H9 (cell line): Measurements from ENCODE around the gene SDHAF2. TPM values are rescaled to one million over a fixed set of nuclear protein-coding genes. Genes with fewer than 3 reads are reported as not detected.
A peak's percentile ranks its signal among the peaks of the same experiment; 100 is the strongest.

Source experiments
- DNase-seq: peaks from one replicate; pipeline ENCODE4 v3.0.0-alpha.2; 2017
- H2AFZ ChIP-seq: one replicate; pipeline ENCODE4 v1.6.1; 2013; ENCODE audit warnings: mild to moderate bottlenecking, low read length, control low read depth, moderate library complexity
- H2AK5ac ChIP-seq: 2 replicates; pipeline ENCODE4 v1.6.1; 2013; ENCODE audit warnings: low read length, control low read depth, mixed read lengths; ENCODE audit not compliant: insufficient read length
- H2BK120ac ChIP-seq: one replicate; pipeline ENCODE4 v1.6.1; 2013; ENCODE audit warnings: low read depth, mild to moderate bottlenecking, low read length, control low read depth, inconsistent platforms; ENCODE audit not compliant: poor library complexity, severe bottlenecking
- H2BK12ac ChIP-seq: 2 replicates; pipeline ENCODE4 v1.6.1; 2013; ENCODE audit warnings: low read length, control low read depth, mixed read lengths, low read depth; ENCODE audit not compliant: insufficient read length
- H2BK15ac ChIP-seq: 2 replicates; pipeline ENCODE4 v1.6.1; 2013; ENCODE audit warnings: low read depth, low read length, control low read depth
- H2BK20ac ChIP-seq: one replicate; pipeline ENCODE4 v1.6.1; 2013; ENCODE audit warnings: low read depth, mild to moderate bottlenecking, low read length, control low read depth, inconsistent platforms; ENCODE audit not compliant: poor library complexity, severe bottlenecking
- H2BK5ac ChIP-seq: 2 replicates; pipeline ENCODE4 v1.6.1; 2013; ENCODE audit warnings: low read length, control low read depth, mixed read lengths; ENCODE audit not compliant: insufficient read length
- H3K14ac ChIP-seq: 2 replicates; pipeline ENCODE4 v1.6.1; 2013; ENCODE audit warnings: low read length, control low read depth; ENCODE audit not compliant: insufficient read depth
- H3K18ac ChIP-seq: 2 replicates; pipeline ENCODE4 v1.6.1; 2013; ENCODE audit warnings: low read depth, mild to moderate bottlenecking, mixed read lengths, low read length, control low read depth; ENCODE audit not compliant: insufficient read length
- H3K23ac ChIP-seq: 2 replicates; pipeline ENCODE4 v1.6.1; 2013; ENCODE audit warnings: low read length, control low read depth, mixed read lengths, low read depth; ENCODE audit not compliant: insufficient read length
- H3K23me2 ChIP-seq: 2 replicates; pipeline ENCODE4 v1.6.1; 2013; ENCODE audit warnings: low read depth, mild to moderate bottlenecking, mixed read lengths, low read length, control low read depth; ENCODE audit not compliant: insufficient read length, poor library complexity, severe bottlenecking
- H3K27ac ChIP-seq: 2 replicates; pipeline ENCODE4 v1.5.1; 2013; ENCODE audit warnings: low read length, control low read depth, mixed read lengths, low read depth; ENCODE audit not compliant: insufficient read length
- H3K27me3 ChIP-seq: 2 replicates; pipeline ENCODE4 v1.6.1; 2013; ENCODE audit warnings: low read length, control low read depth, inconsistent platforms; ENCODE audit not compliant: insufficient read depth
- H3K4ac ChIP-seq: 2 replicates; pipeline ENCODE4 v1.6.1; 2013; ENCODE audit warnings: low read depth, mild to moderate bottlenecking, control low read depth, inconsistent platforms, low read length, moderate library complexity
- H3K4me1 ChIP-seq: 2 replicates; pipeline ENCODE4 v1.6.1; 2013; ENCODE audit warnings: low read length, control low read depth, inconsistent platforms; ENCODE audit not compliant: insufficient read depth
- H3K4me2 ChIP-seq: 2 replicates; pipeline ENCODE4 v1.6.1; 2013; ENCODE audit warnings: low read length, control low read depth, mixed read lengths; ENCODE audit not compliant: insufficient read length, insufficient read depth
- H3K56ac ChIP-seq: 2 replicates; pipeline ENCODE4 v1.6.1; 2013; ENCODE audit warnings: low read depth, mild to moderate bottlenecking, mixed read lengths, low read length, control low read depth; ENCODE audit not compliant: insufficient read length
- H3K79me1 ChIP-seq: 2 replicates; pipeline ENCODE4 v1.6.1; 2013; ENCODE audit warnings: low read depth, mild to moderate bottlenecking, moderate library complexity, low read length, control low read depth, inconsistent platforms; ENCODE audit not compliant: insufficient read depth, poor library complexity, severe bottlenecking
- H3K79me2 ChIP-seq: 2 replicates; pipeline ENCODE4 v1.6.1; 2013; ENCODE audit warnings: low read length, control low read depth, inconsistent platforms; ENCODE audit not compliant: insufficient read depth
- H3K9ac ChIP-seq: 2 replicates; pipeline ENCODE4 v1.6.1; 2013; ENCODE audit warnings: low read length, control low read depth, mixed read lengths; ENCODE audit not compliant: insufficient read length; ENCODE audit errors: extremely low read depth
- H3K9me3 ChIP-seq: one replicate; pipeline ENCODE4 v1.6.1; 2013; ENCODE audit warnings: low read depth, low read length, inconsistent platforms; ENCODE audit not compliant: control insufficient read depth
- H3T11ph ChIP-seq: one replicate; pipeline ENCODE4 v1.6.1; 2013; ENCODE audit warnings: mild to moderate bottlenecking, low read length, control low read depth, inconsistent platforms
- H4K20me1 ChIP-seq: one replicate; pipeline ENCODE4 v1.6.1; 2013; ENCODE audit not compliant: control insufficient read depth, insufficient read length, insufficient read depth
- H4K5ac ChIP-seq: 2 replicates; pipeline ENCODE4 v1.6.1; 2013; ENCODE audit warnings: low read depth, mild to moderate bottlenecking, mixed read lengths, low read length, control low read depth; ENCODE audit not compliant: insufficient read length
- H4K8ac ChIP-seq: replicated peaks from 2 replicates; pipeline ENCODE4 v1.6.1; 2013; ENCODE audit warnings: low read length, control low read depth, mixed read lengths, low read depth; ENCODE audit not compliant: insufficient read length
- H4K91ac ChIP-seq: 2 replicates; pipeline ENCODE4 v1.6.1; 2013; ENCODE audit warnings: low read depth, mild to moderate bottlenecking, moderate library complexity, mixed read lengths, low read length, control low read depth; ENCODE audit not compliant: insufficient read length
- H3K27ac Mint-ChIP-seq, 3 experiments: 2 replicates in 2 of 3; 3 replicates in 1 of 3; pipeline ENCODE4 v1.8.0; 2020 to 2021; ENCODE audit warnings: mixed read lengths in 3 of 3, mild to moderate bottlenecking in 1 of 3, moderate library complexity in 1 of 3
- H3K27me3 Mint-ChIP-seq: 2 replicates; pipeline ENCODE4 v1.8.0; 2021; ENCODE audit warnings: low read depth, mild to moderate bottlenecking, moderate library complexity, mixed read lengths
- H3K36me3 Mint-ChIP-seq, 3 experiments: 2 replicates in 2 of 3; 3 replicates in 1 of 3; pipeline ENCODE4 v1.8.0; 2020 to 2021; ENCODE audit warnings: low read depth in 3 of 3, mixed read lengths in 3 of 3; ENCODE audit not compliant: insufficient read depth in 1 of 3
- H3K4me1 Mint-ChIP-seq, 2 experiments: 2 replicates each; pipeline ENCODE4 v1.8.0; 2020; ENCODE audit warnings: mixed read lengths in 2 of 2
- H3K4me3 Mint-ChIP-seq, 2 experiments: 2 replicates in 1 of 2; 3 replicates in 1 of 2; pipeline ENCODE4 v1.8.0; 2020 to 2021; ENCODE audit warnings: mild to moderate bottlenecking in 2 of 2, mixed read lengths in 2 of 2, moderate library complexity in 1 of 2
- H3K9me3 Mint-ChIP-seq, 2 experiments: 2 replicates in 1 of 2; 3 replicates in 1 of 2; pipeline ENCODE4 v1.8.0; 2020; ENCODE audit warnings: mild to moderate bottlenecking in 2 of 2, mixed read lengths in 2 of 2, moderate library complexity in 1 of 2
- WGBS: extraction: QIAGEN DNeasy Blood & Tissue Kit; methylation state at CpG from one replicate; pipeline ENCODE4 v1.1.7; 2013; ENCODE audit warnings: missing lambda C conversion rate, low lambda C conversion rate, mixed read lengths; ENCODE audit not compliant: insufficient read length; ENCODE audit errors: extremely low coverage; 5-methylcytosine and 5-hydroxymethylcytosine counted together
- total RNA-seq: library from RNA; stranded (reverse); gene quantifications from 2 replicates; pipeline ENCODE4 v1.2.1, GENCODE V29; 2021
- TF ChIP-seq, protein P1 (sequence below): fragments of 200-600 bp; sonication (generic); conservative IDR thresholded peaks from 3 replicates; pipeline ENCODE4 v1.8.0; 2021; ENCODE audit warnings: antibody characterized with exemption, mild to moderate bottlenecking

Gene SDHAF2
- total RNA-seq, 1 experiment from 2014 or later: 41.8 TPM

DNA sequence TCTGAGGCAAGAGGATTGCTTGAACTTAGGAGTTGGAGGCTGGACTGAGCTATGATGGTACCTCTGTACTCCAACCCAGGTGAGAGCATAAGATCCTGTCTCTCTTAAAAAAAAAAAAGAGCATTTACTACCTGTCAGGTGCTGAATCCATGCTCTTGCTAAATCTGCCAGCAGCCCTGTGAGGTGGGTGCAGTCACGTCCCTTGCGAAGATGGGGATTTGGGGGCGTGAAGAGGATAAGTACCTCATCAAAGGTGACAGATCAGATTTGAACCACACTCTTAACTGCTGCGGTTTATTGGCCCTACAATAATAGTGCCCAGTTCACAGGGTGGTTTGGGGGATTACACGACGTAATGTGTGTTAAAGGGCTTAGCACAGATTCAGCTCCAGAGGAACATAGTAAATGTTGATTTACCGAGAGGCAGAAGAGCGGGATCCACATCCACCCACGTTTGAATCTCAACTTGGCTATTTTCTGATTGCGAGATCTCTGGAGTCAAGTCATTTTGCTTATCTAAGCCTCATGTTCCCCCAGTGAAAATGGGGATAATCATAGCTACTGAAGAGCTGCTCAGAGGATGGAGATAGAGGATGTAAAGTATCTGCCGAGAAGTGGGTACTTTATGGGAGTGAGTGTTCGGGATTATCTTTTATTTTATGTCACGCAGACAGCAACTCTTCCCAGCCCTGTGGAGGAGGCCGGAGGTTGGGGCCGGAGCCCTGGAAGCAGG, 50.5 kb downstream of the SDHAF2 start:
- peaks cover 7% of the 10 kb centered on the region for H3K27me3 Mint-ChIP-seq
- no peak overlapping the region for H3K14ac ChIP-seq
- H2AK5ac ChIP-seq: no peak overlapping the region
- no peak overlapping the region for H3K27ac ChIP-seq
- no peak overlapping the region for H2BK5ac ChIP-seq
- H3K23me2 ChIP-seq: no peaks in the 10 kb centered on the region
- no peaks in the 10 kb centered on the region for H3K9me3 ChIP-seq
- no peak overlapping the region for H3T11ph ChIP-seq
- H3K4me1 ChIP-seq: no peaks in the 10 kb centered on the region
- TF ChIP-seq, protein P1, sequence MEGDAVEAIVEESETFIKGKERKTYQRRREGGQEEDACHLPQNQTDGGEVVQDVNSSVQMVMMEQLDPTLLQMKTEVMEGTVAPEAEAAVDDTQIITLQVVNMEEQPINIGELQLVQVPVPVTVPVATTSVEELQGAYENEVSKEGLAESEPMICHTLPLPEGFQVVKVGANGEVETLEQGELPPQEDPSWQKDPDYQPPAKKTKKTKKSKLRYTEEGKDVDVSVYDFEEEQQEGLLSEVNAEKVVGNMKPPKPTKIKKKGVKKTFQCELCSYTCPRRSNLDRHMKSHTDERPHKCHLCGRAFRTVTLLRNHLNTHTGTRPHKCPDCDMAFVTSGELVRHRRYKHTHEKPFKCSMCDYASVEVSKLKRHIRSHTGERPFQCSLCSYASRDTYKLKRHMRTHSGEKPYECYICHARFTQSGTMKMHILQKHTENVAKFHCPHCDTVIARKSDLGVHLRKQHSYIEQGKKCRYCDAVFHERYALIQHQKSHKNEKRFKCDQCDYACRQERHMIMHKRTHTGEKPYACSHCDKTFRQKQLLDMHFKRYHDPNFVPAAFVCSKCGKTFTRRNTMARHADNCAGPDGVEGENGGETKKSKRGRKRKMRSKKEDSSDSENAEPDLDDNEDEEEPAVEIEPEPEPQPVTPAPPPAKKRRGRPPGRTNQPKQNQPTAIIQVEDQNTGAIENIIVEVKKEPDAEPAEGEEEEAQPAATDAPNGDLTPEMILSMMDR: no peak
- peak overlapping the region; percentile 9 for H3K18ac ChIP-seq
- no peak overlapping the region for H2BK20ac ChIP-seq
- H2BK15ac ChIP-seq: no peak overlapping the region
- H4K8ac ChIP-seq: no peak overlapping the region
- H3K9ac ChIP-seq: no peak overlapping the region
- H3K56ac ChIP-seq: no peak overlapping the region
- no peak overlapping the region for H3K4ac ChIP-seq
- H2AFZ ChIP-seq: no peak overlapping the region
- no peak overlapping the region; a peak in 1 of 7 replicates for H3K27ac Mint-ChIP-seq
- H3K27me3 ChIP-seq: no peaks in the 10 kb centered on the region
- no peaks in the 10 kb centered on the region for H3K79me1 ChIP-seq
- H3K79me2 ChIP-seq: no peaks in the 10 kb centered on the region
- H2BK12ac ChIP-seq: no peak overlapping the region
- H4K5ac ChIP-seq: no peak overlapping the region
- H3K9me3 Mint-ChIP-seq: no peaks in the 10 kb centered on the region
- DNase-seq: no peak
- WGBS: no CpG with 5 or more reads among the region's 15 CpGs
- no peak overlapping the region for H3K23ac ChIP-seq
- H3K4me3 Mint-ChIP-seq: no peak overlapping the region
- H2BK120ac ChIP-seq: no peak overlapping the region
- peaks cover 17 to 35% of the 10 kb centered on the region in 2 experiments for H3K4me1 Mint-ChIP-seq
- H3K4me2 ChIP-seq: no peak overlapping the region
- H3K36me3 Mint-ChIP-seq: no peaks in the 10 kb centered on the region
- H4K91ac ChIP-seq: no peak overlapping the region
- H4K20me1 ChIP-seq: no peaks in the 10 kb centered on the region
